Right ventricle myocardium inferior (tissue), 1 donor: ENCODE measurements around the gene GRHL1. TPM values are rescaled to one million over a fixed set of nuclear protein-coding genes. Genes with fewer than 3 reads are reported as not detected.
"Not testable (repeated sequence)": the region's sequence is repeated elsewhere in the genome, so short reads cannot be mapped to it uniquely, and the experiment has no call there.

ENCODE experiments used
- ATAC-seq: fragments of 200-7000 bp; cut with Tn5 transposase; one replicate; pipeline ENCODE4 v1.9.1; 2020; ENCODE audit warnings: mild to moderate bottlenecking, moderate library complexity
- DNase-seq: peaks from one replicate; pipeline ENCODE4 v3.0.0; 2021; ENCODE audit errors: missing footprints
- intact Hi-C: fragments of 100-400 bp; cut with DNase I; formaldehyde crosslinking; loops from one replicate; pipeline ENCODE4 v1.11.0; 2022
- total RNA-seq: library from RNA; stranded (reverse); fragmentation: NEBNext Ultra II Directional; extraction: Animal tissue kit (Norgen Biotek cat#: 25700); gene quantifications from one replicate; pipeline ENCODE4 v1.2.1, GENCODE V29; 2021
- donor health status: DM: no; HTN: yes; CAD: no; lungs with severe emphysema.

The GRHL1 gene
- total RNA-seq, 1 donor from 2014 or later: 0.81 TPM

DNA sequence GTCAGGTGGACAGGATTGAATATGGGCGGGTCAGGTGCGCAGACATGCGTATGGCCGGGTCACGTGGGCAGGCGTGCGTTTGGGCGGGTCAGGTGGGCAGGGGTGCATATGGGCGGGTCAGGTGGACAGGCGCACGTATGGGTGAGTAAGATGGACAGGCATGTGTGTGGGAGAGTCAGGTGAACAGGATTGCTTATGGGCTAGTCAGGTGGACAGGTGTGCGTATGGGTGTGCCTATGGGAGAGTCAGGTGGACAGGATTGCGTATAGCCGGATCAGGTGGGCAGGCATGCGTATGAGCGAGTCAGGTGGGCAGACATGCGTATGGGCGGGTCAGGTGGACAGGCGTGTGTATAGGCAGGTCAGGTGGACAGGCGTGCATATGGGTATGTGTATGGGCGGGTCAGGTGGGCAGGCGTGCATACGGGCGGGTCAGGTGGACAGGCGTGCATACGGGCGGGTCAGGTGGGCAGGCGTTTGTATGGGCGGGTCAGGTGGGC, 61.5 kb downstream of the GRHL1 start:
- ATAC-seq: no peak
- intact Hi-C loops: no loop called here
- DNase-seq: no peak

DNA sequence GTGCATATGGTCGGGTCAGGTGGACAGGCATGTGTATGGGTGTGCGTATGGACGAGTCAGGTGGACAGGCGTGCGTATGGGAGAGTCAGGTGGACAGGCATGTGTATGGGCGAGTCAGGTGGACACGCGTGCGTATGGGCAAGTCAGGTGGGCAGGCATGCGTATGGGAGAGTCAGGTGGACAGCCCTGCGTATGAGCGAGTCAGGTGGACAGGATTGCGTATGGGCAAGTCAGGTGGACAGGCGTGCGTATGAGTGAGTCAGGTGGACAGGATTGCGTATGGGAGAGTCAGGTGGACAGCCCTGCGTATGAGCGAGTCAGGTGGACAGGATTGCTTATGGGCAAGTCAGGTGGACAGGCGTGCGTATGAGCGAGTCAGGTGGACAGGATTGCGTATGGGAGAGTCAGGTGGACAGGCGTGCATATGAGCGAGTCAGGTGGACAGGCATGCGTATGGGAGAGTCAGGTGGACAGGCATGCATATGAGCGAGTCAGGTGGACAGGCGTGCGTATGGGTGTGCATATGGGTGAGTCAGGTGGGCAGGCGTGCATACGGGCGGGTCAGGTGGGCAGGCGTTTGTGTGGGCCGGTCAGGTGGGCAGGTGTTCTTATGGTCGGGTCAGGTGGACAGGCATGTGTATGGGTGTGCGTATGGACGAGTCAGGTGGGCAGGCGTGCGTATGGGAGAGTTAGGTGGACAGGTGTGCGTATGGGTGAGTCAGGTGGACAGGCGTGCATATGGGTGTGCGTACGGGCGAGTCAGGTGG, 62.3 kb downstream of the GRHL1 start:
- ATAC-seq, intact Hi-C loops, DNase-seq: not testable (repeated sequence)

DNA sequence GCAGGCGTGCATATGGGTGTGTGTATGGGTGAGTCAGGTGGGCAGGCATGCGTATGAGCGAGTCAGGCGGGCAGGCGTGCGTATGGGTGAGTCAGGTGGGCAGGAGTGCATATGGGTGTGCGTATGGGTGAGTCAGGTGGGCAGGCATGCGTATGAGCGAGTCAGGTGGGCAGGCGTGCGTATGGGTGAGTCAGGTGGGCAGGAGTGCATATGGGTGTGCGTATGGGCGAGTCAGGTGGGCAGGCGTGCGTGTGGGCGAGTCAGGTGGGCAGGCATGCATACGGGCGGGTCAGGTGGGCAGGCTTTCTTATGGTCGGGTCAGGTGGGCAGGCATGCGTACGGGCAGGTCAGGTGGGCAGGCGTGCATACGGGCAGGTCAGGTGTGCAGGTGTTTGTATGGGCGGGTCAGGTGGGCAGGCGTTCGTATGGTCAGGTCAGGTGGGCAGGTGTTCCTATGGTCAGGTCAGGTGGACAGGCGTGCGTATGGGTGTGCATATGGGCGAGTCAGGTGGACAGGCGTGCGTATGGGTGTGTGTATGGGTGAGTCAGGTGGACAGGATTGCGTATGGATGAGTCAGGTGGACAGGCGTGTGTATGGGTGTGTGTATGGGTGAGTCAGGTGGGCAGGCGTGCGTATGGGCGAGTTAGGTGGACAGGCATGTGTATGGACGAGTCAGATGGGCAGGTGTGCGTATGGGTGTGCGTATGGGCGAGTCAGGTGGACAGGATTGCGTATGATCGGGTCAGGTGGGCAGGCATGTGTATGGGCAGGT, 63.1 kb downstream of the GRHL1 start:
- no peak for ATAC-seq
- no peak for DNase-seq
- intact Hi-C loops: no loop called here

GRCh38 chr2:10015376-10015989, 64.0 kb downstream of the GRHL1 start:
- intact Hi-C loops, DNase-seq, ATAC-seq: not testable (repeated sequence)

- intact Hi-C loops: no loop called here
- ATAC-seq (no peak), DNase-seq (no peak)
Measured at GRCh38 chr2:10016001-10016801, 64.7 kb downstream of the GRHL1 start.

DNA sequence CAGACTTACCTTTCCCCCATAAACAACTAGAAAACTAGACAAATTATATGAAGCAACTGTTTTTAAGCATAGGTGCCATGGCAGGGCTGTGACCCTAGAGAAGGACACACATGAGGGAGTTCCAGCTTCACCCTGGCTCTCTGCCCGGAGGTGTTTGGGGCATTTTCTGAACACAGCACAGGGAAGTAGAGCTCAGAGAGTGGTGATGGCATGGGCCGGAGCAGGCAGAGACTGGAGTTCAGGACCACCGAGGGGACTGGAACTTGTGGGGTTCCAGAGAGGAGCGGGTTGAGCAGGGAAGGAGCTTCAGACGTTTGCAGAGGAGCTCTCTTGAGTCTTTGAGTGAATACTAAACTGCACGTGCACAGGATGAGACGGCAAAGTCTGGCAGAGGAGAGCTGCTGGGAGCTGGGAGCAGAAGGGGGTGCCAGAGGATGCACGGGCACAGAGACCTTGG, 65.3 kb downstream of the GRHL1 start:
- intact Hi-C loops: no loop called here
- ATAC-seq (no peak), DNase-seq (no peak)

- DNase-seq (no peak), ATAC-seq (no peak)
- intact Hi-C loops: no loop called here
Measured at GRCh38 chr2:10017313-10017941, 65.9 kb downstream of the GRHL1 start.

DNA sequence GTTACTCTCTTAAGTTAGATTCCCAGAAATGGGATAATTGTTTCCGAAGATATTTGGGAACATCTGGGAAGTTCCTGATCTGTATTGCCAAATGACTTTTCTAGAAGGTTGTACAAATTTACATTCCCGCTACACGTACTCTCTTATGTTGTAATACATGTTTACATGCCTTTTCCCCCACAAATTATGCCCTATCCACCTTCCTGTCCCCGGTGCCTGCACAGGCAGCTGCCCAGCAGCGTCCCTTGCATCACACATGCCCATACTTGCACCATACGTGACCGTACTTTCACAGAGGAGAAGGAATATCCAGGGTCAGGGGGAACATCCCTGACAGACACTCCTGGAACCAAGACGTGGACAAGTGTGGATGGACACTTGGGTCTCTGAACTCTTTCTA, 67.7 kb downstream of the GRHL1 start:
- intact Hi-C loops: no loop called here
- DNase-seq: peak; percentile 21
- ATAC-seq: no peak

DNA sequence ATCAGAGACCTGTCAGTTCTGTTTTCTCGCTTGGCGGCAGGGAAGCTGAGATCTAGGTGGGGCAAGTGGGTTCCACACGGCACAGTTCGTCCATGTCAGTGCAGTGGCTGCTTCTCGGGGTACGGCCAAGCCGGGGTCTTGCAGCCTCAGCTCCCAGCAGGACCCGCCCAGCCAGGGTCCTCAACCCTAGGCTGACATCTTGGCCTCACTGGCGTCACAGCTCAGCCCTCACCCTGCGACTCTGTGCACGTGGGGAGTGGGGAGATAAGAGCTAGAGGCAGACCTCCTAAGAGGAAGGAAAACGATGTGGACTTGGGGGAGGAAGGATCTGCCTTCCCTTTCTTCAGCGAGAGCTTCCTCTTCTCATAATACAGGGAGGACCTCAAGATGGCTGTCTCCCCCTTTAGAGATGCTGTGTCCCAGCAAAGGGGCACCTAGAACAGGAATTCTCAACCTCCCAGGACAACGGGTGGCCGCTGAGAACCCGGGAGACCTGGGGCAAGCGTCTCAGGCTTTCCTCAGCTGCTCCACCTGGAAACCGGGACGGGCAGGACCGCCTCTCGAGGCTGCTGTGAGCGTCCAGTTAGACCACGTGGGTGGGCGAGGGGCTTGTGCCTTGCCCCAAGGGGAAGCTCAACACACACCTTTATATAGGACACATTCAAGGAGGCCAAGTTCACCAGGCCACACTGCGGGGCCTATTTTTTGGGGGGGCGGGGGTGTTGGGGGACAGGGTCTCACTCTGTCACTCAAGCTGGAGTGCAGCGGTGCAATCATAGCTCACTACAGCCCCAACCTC, 68.3 kb downstream of the GRHL1 start:
- DNase-seq: peak; percentile 54
- ATAC-seq: peak; percentile 13
- intact Hi-C loops: no loop called here

- peak; percentile 39 for DNase-seq
- ATAC-seq: no peak
- intact Hi-C loops: no loop called here
Measured at GRCh38 chr2:10022041-10022421, 70.5 kb downstream of the GRHL1 start.

DNA sequence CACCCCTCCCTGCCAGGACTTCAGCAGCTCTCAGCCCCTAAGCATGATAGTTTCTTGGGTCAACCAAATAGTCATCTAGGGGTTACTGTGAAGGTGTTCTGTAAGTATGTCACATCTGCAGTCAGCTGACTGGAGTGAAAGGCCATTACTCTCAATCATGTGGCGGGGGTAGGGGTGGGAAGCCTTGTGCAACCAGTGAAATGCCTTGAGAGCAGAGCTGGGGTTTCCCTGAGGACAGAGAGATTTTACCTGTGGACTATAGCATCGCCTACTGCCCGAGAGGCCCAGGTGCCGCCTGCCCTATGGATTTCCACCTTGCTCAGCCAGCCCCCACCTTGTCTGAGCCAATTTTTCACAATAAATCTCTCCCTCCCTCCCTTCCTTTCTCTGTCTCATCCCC, 71.0 kb downstream of the GRHL1 start:
- intact Hi-C loops: no loop called here
- no peak for ATAC-seq
- DNase-seq: peak; percentile 32

DNA sequence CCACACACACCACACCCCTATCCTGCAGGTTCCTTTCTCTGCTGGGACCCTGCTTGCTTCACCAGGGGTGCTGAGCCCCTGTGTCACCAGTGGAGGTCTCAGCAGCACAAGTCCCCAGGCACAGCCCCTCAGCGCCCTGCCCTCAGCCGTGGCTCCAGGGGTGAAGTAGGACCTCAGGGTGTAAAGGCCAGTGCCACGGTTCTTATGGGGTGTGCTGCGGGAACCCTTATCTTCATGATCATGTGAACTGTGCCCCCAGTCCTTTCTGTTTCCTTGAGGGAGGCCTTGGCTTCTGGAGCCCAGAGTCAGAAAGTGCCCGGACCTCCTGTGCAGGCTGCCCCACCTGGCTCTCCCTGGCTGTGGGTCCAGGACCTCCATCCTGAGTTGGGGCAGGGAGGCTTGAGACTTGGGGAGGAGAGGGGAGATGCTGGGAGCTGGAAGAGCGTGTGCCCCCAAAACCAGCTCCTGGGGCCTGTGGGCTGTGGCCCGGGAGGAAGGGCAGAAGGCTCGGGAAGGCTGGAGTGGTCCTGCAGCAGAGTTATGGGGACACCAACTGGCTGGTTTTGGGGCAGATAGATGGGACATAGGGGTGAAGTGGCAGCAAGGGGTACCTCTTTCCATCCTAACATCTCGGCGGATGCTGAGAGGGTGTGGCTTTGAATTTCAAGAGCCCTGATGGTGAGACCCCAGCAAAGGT, 71.6 kb downstream of the GRHL1 start:
- intact Hi-C loops: no loop called here
- DNase-seq (peak; percentile 42), ATAC-seq (no peak)

DNA sequence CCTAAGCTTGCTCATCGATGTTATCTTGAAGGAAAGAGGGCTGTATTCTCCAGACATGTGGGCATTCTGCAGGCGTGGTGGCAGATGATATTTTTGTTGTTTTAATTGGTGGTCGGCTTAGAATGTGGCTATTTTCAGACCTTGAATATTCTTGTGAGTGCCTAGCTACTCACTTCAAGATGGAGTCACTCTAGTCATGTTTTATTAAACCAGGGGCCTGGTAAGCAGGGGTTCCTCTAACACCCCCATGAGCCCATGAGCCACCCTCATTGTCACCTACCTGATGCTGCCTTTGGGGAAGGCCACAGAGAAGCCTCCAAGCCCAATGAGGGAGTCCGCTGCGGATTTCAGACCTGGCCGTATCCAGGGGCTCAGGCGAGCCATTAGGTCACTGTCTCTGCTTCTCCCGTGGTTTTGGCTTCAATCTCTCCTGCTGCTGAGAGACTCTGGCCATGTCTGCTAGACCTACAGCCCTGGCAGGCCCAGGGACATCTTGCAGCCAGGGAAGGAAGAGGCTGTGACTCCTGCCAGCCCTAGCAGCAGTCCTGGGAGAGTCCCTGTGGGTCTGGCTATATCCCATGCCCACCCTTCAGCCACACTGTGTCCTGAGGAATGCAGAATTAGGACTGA, 75.6 kb downstream of the GRHL1 start:
- ATAC-seq: peak; percentile 16
- intact Hi-C loops: no loop called here
- peak; percentile 55 for DNase-seq

- DNase-seq (peak; percentile 70), ATAC-seq (peak; percentile 33)
- intact Hi-C loops: no loop called here
Measured at GRCh38 chr2:10027660-10028330, 76.3 kb downstream of the GRHL1 start.

DNA sequence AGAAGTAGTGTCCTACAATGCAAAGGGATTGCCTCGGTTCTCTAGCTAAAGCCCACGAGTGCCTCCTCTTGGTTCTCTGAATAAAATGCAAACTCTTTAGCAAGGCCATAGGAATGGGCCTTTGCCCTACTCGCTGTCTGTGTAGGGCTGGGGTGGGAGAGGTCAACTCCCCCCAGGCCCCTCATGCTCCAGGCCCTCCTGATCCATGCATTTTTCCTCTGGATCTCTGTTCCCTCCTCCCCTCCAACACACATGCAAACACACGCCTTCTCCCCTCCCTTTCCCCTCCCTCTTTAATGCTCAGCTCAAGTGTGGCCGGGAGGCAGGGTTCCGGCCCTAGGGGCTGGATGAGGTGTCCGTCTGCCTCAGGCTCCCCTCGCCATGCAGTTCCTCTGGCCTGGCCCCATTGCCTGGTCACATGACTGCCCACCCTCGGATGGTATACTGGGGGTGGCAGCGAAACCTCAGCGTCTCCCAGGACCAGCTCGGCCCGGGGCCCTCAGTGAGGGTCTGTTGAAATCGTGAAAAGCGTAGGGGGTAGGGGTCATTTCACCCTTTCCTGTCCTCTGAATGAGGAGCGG, 77.0 kb downstream of the GRHL1 start:
- ATAC-seq: no peak
- DNase-seq: peak; percentile 69
- intact Hi-C loops: no loop called here
